Hippocampal formation (tissue), 2 donors: ENCODE results near the gene CRTAC1.

ENCODE experiments used
- DNase-seq, 2 donors: peaks; one replicate each; lab custom pipeline; 2025; lab: John Stamatoyannopoulos, UW

Gene CRTAC1

DNA sequence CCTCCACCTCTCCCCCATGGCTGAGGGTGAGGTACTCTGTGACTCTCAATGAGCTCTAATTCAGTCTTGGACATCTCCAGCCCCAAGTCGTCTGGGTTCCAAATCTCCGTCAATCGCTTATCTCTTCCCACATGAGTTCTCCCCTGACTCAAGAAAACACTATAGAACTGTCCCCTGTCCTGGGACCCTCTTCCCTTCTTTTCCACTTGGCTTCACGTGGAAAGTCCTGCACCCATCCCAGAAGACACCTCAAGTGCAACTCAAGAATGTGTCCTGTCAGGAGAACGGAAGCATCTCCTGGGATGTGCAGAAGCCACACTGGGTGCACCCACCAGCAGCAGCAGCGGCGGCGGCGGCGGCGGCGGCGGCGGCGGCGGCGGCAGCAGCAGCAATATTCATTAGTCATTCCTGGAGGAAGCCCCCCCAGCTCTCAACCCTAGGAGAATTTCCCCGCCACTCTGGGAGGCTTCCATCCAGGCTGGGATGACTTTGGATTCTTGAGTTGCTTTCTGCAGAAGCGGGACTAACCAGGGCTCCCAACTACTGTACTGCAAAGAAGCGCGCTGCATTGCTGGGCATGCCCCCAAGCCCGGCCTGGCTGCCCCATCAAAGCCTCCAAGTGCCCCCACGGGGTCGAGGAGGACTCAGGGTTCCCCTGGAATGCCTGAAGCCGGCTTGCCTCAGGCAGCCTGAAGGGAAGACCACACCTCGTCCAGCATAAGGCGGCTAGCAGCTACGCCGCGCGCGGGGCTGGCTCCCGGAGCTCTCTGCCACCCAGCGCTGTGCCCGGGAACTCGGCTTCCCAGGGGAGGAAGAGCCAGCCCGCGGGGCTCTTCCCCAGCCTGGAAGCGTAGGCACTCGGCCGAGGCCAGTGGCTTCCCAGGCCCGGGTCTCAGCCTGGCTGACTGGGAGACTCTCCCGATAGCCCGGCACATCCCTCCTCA, 1.0 kb downstream of the CRTAC1 start:
- DNase-seq, result peak in 1 of 2 donors; percentile 8

DNA sequence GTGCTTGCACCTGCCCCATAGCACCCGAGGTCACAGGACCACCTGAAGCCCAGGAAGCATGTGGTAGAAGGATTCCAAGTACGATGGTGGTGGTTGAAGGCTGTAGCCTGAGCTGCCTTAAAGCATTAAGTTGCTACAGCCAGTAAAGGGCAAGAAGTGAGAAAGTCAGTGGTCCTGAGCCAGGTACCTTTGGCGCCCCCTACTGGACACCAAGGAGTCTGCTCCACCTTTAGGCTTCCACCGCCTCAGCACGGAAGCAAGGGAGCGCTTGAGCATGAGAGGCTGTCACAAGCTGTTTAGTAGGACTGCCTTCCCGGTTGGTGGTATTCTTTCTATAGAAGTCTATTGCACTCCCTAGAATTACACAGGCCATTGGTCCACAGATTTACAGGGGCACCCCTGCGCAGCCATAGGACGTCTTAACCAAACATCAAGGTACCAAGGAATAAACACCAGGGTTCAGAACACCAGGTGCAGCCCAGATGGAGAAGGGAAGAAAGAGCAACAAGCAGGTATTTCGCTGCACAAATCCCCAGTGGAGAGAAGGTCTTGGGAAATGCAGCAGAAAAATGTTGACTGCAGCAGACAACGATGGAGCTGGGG, 2.2 kb downstream of the CRTAC1 start:
- peak; percentile 58 to 61 for DNase-seq

GRCh38 chr10:98023024-98023423, 7.4 kb downstream of the CRTAC1 start:
- no peak for DNase-seq

GRCh38 chr10:98020784-98021183, 9.6 kb downstream of the CRTAC1 start:
- no peak for DNase-seq

DNA sequence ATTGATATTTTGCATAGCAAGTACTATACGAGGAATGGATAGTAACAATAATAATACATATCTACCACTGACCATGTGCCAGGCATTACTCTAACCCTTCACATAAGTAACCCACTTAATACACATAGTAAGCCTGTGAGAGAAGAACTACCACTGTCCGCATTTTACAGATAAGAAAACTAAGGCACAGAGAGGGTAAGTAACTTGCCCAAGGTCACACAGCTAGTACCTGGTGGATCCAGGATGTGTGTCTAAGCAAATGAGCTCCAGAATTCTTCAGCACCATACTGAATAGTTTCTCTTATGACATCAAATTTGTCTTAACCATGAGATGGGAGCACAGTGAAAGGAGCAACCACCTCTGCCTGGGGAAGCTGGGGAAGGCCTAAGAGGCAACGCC, 10.2 kb downstream of the CRTAC1 start:
- no peak for DNase-seq

GRCh38 chr10:98019784-98020183, 10.6 kb downstream of the CRTAC1 start:
- no peak for DNase-seq

DNA sequence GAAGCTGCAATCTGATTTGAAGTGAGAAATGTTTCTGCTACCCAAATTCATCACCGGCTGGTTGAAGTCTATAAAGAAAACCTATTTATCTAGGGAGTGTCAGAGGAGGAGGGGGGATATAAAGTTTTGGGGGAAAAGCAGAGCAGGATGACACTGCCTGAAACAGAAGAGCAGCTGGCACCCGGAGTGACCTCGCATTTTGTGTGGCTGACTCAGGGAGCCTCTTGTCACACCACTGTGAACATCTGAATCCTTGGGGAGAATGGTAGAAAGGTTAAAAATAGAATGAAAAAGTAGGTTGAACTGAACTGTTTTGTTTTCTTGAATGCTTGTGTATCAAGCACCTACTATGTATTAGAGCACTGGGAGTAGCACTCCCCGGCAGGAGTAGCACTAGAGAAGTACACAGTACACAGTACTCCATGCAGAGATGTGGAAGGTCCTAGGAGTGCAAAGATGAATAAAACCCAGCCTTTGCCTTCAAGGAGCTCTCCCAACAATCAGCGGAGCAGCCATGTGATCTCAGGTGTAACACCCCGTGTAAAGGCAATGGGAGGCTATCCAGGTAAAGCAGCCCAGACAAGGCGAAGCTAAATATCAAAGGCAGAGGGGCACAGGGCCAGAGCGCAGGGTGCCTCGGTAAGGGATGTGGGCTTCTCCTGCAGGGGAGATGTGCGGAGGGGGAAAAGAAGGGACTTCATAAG, 13.5 kb downstream of the CRTAC1 start:
- no peak for DNase-seq

DNA sequence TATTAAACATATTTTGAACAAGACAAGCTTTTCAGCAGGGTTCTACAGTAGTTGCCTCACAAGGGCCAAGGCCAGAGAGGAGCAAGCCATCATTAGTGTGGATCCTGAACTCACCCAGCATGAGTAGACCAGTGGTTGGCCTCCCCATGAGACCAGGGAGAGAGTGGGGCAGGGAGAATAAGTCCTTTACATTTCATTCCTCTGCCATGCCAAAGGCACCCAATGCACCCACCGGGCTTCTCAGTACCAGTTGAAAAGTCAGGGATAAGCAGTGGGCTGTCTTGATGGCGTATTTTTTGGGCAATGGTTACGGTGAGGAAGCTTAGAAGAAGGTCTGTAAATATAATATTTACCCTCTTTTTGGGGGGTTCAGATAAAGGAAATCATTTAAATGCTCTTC, 16.6 kb downstream of the CRTAC1 start:
- no peak for DNase-seq

DNA sequence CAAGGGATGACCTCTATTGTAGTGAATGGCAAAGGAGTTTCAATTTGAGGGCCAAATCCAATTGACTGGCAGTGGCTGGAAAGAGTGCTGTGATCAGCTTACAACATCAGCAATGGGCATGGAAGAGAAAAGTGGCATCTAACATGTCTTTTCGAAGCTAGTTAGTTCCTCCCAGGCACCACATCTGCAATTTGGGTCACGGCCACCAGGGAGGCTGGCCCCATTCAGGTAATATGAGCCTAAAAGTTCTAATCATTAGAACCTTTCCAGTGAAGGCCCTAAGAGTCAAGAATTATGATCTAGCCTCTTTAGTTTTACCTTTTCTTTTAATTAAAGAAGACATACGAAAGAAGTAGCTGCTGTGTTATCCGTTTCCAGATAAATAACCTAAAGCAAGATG, 17.3 kb downstream of the CRTAC1 start:
- no peak for DNase-seq

DNA sequence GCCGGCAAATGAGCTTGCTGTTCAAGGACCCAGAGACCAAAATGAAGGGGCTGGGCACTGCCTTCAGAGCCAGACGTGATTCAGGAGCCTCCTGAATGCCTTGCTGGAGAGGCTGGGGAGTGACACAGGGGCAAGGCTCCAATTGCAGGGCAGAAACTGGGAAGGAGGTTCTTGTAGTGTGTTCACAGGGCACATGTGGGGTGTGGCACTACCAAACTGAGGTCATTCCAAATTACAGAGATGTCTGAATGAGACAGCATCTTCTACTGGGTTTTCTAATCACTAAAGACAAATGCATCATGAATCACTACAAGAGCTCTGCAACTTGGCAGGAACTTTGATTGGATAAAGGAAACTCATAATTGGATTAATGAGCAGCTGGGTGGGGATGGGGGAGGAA, 17.8 kb downstream of the CRTAC1 start:
- no peak for DNase-seq

DNA sequence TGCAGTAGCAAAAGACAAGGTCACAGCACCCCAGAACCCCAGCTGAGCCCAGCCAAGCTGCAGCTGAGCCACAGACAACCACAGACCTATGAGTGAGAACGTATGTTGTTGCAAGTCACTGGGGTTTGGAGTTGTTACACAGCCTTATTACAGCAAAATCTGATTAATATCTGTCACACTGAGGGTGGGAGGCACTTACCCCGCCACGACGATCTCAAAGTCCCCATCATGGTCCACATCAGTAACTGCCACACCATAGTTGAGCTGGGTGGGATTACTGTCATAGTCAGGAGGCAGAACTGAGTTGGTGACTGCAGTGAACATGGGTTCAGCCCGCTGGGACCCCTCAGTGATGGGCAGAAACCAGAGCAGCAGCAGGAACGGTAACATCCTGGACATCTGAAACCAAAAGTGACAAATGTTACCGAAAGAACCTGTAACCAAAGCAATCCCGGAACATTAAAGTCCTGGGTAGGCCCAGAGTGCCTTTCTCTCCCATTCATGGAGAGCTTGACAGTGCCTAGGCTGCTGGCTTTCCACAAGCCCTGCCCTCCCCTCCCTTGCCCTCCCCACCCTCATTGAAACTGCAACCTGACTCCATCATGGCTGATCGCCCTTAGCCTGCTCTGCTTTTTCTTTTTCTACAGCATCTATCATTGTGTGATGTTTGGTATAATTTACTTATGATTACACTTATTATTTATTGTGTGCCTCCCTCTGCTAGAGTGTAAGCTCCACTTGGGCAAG, 19.3 kb downstream of the CRTAC1 start:
- no peak for DNase-seq

DNA sequence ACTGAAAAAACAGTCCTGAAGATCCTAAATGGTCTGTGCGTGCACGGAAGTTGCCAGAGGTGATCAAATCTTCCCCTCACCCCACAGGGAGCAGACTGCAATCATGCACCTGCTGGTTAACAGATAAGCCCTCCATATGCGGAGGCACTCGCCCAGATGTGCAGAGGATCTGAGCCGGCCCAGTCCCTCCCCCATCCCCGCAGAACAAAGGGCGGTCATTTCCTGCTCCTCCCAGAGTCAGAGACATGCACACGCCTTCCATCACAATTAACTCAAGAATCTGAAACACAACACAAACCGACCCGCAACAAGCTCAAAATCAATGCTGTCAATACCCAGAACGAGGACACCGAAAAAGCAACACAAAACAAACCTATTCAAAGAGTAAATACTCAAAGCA, 24.2 kb downstream of the CRTAC1 start:
- DNase-seq, result no peak

GRCh38 chr10:98001736-98002135, 28.7 kb downstream of the CRTAC1 start:
- no peak for DNase-seq

- DNase-seq, result no peak
These were observed 30.1 kb downstream of the CRTAC1 start for GRCh38 chr10:98000346-98000745.

DNA sequence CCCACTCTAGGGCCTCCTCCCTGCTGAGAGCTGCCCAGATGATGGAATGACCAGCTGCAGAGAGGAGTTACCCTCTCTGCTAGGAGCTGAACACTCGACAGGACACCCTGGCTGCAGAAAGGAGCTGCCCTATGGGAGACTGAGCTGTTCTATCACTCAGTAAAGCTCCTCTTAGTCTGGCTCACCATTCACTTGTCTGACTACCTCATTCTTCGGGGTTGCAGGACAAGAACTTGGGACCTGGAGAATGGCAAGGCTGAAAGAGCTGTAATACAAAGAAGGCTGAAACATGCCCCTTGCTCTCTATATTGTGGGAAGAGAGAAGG, 30.5 kb downstream of the CRTAC1 start:
- DNase-seq, result no peak

DNA sequence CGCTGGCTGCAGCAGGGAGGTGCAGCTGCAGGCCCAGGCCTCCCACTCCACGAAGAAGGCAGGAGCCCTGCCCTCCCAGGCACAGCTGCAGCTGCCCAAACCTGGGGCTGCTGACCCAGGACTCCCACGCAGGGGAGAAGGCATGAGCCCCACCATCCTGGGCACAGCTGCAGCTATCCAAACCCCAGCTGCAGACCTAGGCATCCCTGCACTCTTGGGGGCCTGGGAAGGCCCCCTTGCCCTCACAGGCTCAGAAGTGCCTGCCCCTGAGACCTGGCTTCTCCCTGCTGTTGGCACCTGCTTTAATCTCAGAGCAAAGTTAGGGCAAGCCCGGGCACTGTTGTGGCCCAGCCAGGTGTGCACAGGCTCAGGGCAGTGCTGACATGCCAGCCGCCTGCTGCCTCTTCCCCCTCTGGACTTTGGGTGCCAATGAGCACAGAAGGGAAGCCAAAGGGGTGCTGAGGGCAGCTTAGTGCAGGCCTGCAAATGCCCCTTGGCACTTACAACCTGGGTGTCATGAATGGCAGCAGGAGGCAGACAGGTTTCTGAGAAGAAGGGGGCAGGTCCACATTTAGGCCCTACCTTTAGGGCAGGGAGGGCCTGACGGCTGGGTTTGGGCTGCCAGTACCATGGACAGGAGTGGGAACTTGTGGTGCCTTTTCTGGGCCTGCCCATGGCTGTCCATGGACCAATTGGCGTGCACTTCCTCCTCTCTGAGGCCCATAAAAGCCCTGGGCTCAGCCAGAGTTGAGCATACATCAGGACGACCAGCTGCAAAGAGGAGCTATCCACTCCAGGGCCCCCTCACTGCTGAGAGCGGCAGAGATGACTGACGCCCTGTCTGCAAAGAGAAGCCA, 31.1 kb downstream of the CRTAC1 start:
- no peak for DNase-seq

DNA sequence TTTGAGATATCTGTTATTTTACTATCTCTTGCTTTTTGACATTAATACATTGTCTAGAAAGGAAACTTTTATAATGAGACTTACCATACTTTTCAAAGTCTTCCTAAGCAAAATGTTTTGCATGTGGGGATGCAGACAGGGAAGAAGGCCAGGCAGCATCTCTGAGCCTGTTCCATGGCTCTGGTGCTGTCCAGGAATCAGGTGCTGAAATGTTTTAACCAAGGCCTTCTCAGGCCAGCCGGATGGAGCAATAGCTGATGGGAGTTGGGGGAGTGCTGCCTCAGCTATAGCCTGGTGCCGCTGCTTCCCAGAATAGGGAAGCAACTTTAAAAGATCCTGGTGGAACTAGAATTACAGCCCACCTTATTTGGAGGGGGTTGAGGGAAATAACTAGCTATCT, 38.5 kb downstream of the CRTAC1 start:
- no peak for DNase-seq

DNA sequence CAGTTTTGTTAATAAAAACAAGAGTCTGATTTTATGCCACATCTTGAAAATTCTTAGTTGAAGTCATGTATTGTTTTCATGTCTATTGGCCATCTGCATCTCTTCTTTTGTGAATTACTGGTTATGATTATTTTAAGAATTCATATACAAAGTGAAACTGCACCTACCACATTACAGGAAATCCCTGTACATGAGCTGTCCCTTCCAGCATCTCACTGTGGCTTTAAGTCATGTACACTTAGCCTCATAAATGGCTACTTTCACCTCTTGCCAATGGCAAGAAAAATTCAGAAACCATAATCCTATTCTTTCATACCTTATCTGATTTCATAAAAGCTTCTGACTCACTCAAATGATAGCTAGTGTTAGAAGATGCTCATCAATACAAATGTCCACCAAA, 48.6 kb downstream of the CRTAC1 start:
- no peak for DNase-seq

DNA sequence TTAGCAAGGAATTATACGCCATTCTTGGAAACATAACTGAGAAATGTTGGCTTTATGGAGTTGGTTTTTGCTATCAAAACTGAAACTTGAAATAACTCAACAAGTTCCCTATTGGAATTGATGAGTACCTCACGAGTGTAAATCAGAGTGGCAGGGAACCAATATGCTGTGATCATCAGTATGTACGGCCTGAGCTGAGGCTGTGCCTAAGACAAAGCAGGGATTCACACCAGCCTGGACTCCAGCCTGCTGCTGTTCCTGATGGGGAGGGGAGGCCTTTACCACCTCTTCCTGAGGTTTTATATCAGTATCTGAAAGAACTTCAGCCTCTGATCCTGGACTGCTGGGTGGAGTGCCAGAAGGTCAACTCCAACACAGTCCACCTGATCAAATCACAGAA, 52.7 kb downstream of the CRTAC1 start:
- peak in 1 of 2 donors; percentile 7 for DNase-seq

GRCh38 chr10:97975598-97975997, 54.8 kb downstream of the CRTAC1 start:
- DNase-seq, result no peak
